ENCODE measurements around the gene AGAP5.

GRCh38 chr10:73639286-73639685 is 58.6 kb downstream of the AGAP5 start:
- TF ChIP-seq CTCF (IDR thresholded peaks at IDR 0.05): no peak
- TF ChIP-seq POLR2AphosphoS5 (IDR thresholded peaks at IDR 0.05; ENCODE audit: low read depth, low read length): no peak
- no peak for TF ChIP-seq SIN3A (IDR thresholded peaks at IDR 0.05; ENCODE audit: borderline replicate concordance, insufficient read depth, low read depth, low read length)
- no peak for TF ChIP-seq REST (IDR thresholded peaks at IDR 0.05; ENCODE audit: insufficient read depth in 1 of 2, low read depth in 2 of 2, low read length in 1 of 2)

Data from Panc1 (cell line).